ENCODE data around the gene SPACA9.

- no peak for TF ChIP-seq CTCF (IDR thresholded peaks at IDR 0.05; ENCODE audit: insufficient read depth, low read depth, low read length)
- no peak for TF ChIP-seq EZH2 (IDR thresholded peaks at IDR 0.05; ENCODE audit: insufficient read depth, low read length)
These were observed 25.2 kb upstream of the SPACA9 start for GRCh38 chr9:132853482-132853881.
